Occipital lobe (tissue), 2 donors: ENCODE results near the gene ETNK2. TPM values are rescaled to one million over a fixed set of nuclear protein-coding genes. Genes with fewer than 3 reads are reported as not detected.

Experiments used
- DNase-seq: peaks from one replicate; lab custom pipeline; 2025; lab: John Stamatoyannopoulos, UW
- total RNA-seq: library from RNA; depleted of rRNA; stranded (reverse); fragments of >200 nt; gene quantifications from one replicate; pipeline ENCODE4 v1.2.3, GENCODE V29; 2014

Gene ETNK2
- total RNA-seq, 1 donor from 2014 or later: 28.1 TPM

DNA sequence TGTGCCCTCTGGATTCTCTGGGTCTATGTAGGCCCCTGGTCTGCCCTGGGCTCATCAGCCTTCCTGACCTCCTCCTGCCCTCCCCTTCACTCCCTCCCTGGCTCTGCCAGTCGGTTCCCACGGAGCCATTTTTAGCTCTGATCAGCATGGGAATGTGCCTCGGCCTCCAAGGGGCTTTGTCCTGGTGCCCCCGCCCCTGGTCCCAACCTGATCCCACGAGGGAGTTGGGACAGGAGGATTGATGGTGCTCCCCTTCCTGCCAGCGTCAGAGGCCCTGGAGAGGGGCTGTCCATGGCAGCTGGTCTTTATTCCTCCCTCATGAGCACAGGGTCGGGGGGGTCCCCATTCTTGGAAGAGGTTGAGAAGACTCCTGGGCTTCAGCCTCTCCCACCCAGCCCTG lies 24.9 kb downstream of the ETNK2 start:
- DNase-seq: no peak

DNA sequence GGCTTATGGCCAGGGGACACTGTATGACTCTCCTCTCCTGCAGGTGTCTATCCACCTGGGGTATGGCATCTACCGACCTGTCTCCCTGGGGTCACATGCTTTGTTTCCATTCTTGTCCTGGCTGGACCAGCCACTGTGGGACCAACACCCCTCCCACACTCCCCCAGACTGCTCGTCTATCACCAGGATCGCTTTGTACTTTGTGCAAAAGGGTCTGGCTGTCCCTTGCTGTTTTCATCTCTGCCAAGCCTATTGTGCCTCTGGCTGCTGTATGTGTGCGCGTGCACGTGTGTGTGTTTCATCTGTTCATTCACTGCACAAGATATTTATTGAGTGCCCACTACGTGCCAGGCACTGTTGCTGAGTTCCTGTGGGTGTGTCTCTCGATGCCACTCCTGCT lies 25.5 kb downstream of the ETNK2 start:
- DNase-seq: no peak

GRCh38 chr1:204125759-204126351 lies 26.0 kb downstream of the ETNK2 start:
- no peak for DNase-seq

DNA sequence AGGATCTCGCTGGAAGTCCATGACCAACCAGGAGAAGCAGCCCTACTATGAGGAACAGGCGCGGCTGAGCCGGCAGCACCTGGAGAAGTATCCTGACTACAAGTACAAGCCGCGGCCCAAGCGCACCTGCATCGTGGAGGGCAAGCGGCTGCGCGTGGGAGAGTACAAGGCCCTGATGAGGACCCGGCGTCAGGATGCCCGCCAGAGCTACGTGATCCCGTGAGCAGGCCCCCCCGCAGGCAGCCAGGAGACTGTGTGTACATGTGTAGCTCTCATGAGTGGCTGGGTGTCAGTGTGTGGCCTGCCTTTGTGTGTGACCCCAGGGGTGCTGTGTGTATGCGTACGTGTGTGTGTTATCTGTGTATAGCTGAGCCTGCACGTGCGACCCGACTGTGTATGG lies 27.2 kb downstream of the ETNK2 start:
- DNase-seq: no peak

- no peak for DNase-seq
These were observed 28.5 kb downstream of the ETNK2 start for GRCh38 chr1:204123376-204123775.

GRCh38 chr1:204121840-204122555 lies 29.8 kb downstream of the ETNK2 start:
- DNase-seq: no peak

DNA sequence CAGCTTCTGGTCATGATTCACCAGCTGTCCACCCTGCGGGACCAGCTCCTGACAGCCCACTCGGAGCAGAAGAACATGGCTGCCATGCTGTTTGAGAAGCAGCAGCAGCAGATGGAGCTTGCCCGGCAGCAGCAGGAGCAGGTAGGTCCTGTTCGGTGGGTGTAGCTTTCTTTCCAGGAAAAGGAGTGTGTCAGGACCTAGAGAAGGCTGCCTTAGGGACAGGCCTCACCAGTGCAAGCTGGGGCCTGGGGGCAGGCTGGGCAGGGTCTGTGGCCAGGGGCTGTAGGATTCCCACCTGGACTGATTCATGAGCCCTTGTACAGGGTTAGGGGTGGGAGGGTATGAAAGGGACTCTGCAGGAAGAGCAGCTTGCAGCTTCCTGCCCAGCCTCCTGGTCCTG lies 35.3 kb downstream of the ETNK2 start:
- DNase-seq: no peak

GRCh38 chr1:204115116-204115515 lies 36.7 kb downstream of the ETNK2 start:
- no peak for DNase-seq

DNA sequence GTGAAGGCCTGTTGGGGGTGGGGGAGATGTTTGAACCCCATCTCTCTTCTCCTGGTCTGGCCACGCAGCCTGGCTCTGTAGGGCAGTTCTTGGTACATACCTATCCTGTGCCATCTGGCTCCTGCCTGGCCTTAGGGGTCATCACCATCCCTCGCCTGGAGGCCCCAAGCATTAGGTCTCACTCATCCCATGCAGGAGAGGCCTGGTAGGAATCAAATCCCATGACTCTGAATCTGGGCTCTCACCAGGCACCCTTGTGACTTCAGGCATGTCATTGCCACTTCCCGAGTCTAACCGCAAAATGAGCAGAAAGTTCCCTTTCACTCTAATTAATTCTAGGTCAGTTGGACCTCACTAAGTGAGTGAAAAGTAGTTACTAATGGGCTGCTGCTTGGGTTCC lies 37.2 kb downstream of the ETNK2 start:
- DNase-seq: no peak

DNA sequence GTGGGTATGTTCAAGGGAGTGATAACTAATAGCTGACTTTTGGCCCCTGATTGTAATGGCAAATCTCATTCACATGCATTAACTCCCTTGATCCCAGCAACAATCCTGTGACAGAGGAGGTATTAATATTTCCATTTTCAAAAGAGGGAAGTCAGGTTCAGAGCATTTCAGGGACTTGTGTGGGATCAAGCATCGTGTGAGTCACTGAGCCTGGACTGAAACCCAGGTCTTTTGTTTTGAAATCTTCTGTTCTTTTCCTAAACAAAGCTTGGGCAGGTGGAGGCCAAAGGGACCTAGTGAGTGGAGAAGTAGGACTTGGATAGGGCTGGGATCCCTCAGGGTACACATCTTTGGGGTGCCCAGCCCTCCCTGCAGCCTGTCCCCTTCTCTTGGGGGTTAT lies 37.9 kb downstream of the ETNK2 start:
- DNase-seq: no peak

- no peak for DNase-seq
These were observed 38.7 kb downstream of the ETNK2 start for GRCh38 chr1:204112876-204113730.

DNA sequence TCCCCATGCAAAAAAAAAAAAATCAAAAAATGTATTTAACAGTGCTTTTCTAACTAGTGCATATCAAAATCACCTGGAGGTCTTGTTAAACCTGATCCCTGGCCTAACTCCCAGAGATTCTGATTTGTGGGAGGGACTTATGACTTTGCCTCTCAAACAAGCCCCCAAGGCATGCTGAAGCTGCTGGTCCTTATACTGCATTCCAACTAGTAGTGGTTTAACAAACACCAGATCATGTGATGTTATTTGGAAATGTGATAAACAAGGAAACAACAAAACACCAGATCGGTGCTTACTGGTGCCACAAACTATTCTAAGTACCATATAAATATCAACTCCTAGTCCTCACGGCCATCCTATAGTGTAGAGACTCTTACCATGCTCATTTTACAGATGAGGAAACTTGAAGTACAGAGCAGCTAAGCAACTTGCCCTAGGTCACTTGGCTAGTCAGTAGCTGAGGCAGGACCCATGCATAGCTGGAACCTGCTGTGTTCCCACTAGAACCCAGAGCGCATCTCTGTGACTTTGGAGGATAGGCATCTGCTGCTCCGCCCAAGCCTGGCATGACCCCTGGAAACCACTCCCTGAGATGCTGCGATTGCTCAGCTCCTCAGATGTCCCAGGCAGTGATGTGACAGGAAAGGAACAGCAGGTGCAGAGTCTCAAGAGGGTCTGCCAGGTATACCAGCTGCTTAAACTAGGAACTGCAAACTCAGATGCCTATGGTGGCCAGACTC lies 40.8 kb downstream of the ETNK2 start:
- no peak for DNase-seq

DNA sequence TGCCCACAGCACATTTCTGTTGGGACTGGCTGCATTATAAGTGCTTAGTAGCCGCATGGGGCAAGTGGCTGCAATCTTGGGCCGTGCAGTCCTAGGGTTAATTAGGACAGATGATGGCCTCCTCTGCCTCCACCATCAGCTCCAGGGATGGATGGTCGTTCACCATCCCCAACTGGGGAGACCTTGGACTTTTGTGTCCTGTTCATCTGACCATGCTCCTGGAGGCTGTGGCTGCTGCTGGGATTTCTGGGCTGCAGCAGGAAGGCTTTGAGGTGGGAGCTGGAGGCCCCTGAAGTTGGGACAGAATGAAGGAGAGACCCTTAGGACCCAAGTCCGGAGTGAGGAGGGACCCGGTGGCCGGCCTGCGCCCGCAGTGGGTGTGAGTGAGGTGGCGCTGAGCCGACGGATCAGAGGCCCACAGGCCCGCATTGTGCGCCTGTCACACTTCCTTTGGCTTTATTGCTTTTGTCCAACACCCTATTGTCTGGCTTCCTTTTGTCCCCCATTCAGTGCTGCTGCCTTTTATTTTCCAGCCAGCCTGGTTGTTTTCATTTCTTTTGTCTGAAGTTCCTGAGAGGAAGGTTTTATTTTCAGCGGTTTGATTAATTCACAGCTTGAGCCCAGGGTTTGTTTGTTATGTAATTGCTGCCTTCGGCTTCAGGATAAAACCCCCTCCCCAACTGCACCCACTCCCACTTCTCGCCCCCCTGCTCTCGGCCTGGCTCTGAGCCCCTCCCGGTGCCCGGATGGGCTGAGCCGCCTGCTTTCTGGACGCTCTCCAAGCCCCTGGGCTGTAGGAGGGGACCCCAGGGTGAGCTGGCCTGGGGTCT lies 43.3 kb downstream of the ETNK2 start:
- DNase-seq: no peak

DNA sequence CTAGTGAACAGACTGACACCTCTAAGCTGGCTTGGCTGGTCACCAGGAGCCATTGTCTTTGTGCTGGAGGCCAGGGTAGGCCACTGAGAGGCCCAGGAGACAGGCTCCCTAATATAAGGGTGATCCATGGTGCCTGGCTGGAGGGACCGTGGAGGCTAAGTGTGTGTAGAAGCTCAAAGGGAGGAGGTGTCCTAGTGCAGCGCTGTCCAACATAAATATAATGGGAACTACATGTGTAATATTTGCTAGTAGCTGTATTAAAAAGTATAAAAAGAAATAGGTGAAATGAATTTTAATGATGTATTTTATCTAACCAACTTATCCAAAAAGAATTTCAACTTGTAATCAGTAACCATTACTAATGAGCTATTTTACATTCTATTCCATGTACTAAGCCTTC lies 44.0 kb downstream of the ETNK2 start:
- DNase-seq: no peak

- DNase-seq: no peak
These were observed 45.0 kb downstream of the ETNK2 start for GRCh38 chr1:204106825-204107224.

GRCh38 chr1:204105131-204105515 lies 46.7 kb downstream of the ETNK2 start:
- DNase-seq: no peak

GRCh38 chr1:204104331-204105130 lies 47.3 kb downstream of the ETNK2 start:
- DNase-seq: no peak

GRCh38 chr1:204103431-204103741 lies 48.5 kb downstream of the ETNK2 start:
- DNase-seq: no peak

DNA sequence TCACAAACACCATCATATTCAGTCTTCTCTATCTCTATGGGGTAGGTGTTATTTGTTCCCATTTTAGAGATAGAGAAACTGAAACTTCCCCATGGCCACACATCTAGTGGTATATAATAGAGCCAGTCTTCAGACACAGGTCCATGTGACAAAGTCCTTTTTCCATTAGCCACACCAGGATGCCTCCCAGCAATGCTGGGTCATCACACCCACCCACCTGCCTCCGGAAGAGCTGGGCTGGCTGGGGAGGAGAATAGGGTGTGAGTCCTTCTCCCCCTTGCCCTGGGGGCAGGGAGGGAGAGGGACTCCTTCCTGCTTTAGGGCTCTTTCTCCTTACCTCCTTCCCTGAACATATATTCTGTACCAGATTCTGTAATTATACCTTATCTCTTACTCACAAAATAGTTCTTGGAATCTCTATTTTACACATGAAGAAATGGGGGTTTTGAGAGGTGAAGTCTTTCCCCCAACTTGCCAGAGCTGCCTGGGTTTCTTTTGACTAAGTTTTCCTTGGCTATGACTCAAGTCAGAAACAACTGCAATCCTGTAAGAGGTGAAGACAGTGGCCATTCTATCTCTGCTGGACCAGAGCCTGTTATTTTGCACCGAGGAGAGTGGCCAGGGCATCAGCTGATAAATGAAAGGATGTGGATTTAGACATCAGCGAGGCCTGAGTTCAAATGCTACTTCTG lies 49.0 kb downstream of the ETNK2 start:
- DNase-seq: no peak
